ENCODE measurements around the gene CHD1.

DNA sequence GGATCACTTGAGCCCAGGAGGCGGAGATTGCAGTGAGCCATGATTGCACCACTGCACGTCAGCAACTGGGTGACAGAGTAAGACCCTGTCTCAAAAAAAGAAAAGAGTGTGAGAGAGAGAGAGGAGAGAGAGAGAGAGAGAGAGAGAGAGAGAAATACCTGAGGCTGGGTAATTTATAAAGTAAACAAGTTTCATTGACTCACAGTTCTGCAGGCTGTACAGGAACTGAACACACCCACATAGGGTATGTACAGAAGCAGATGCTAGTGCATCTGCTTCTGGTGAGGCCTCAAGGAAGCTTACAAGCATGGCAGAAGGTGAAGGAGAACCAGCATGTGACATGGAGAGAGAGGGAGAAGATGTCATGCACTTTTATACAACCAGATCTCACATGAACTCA is 46.4 kb upstream of the CHD1 start:
- TF ChIP-seq, protein P1, sequence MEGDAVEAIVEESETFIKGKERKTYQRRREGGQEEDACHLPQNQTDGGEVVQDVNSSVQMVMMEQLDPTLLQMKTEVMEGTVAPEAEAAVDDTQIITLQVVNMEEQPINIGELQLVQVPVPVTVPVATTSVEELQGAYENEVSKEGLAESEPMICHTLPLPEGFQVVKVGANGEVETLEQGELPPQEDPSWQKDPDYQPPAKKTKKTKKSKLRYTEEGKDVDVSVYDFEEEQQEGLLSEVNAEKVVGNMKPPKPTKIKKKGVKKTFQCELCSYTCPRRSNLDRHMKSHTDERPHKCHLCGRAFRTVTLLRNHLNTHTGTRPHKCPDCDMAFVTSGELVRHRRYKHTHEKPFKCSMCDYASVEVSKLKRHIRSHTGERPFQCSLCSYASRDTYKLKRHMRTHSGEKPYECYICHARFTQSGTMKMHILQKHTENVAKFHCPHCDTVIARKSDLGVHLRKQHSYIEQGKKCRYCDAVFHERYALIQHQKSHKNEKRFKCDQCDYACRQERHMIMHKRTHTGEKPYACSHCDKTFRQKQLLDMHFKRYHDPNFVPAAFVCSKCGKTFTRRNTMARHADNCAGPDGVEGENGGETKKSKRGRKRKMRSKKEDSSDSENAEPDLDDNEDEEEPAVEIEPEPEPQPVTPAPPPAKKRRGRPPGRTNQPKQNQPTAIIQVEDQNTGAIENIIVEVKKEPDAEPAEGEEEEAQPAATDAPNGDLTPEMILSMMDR (IDR thresholded peaks at IDR 0.05), result no peak
- TF ChIP-seq POLR2AphosphoS5 (IDR thresholded peaks at IDR 0.05), result no peak

Data from breast epithelium (tissue), 3 donors.